GM21447 (cell line): ENCODE measurements around the gene SLC35G3.
"Not testable (repeated sequence)": the region's sequence is repeated elsewhere in the genome, so short reads cannot be mapped to it uniquely, and the experiment has no call there.

Experiments
- ATAC-seq: cut with Tn5 transposase; IDR thresholded peaks from one replicate; pipeline ENCODE4 v1.9.1; 2021; ENCODE audit not compliant: unreplicated experiment

The SLC35G3 gene

GRCh38 chr17:35212668-35213067 is 18.5 kb upstream of the SLC35G3 start:
- ATAC-seq, result no peak

- ATAC-seq, result no peak
These were observed 16.5 kb upstream of the SLC35G3 start for GRCh38 chr17:35210741-35211140.

GRCh38 chr17:35202582-35202981 is 8.4 kb upstream of the SLC35G3 start:
- not testable (repeated sequence) for ATAC-seq

- ATAC-seq, result not testable (repeated sequence)
These were observed 869 bp upstream of the SLC35G3 start for GRCh38 chr17:35195062-35195461.

GRCh38 chr17:35192708-35193107 is 1.5 kb downstream of the SLC35G3 start:
- no peak for ATAC-seq

GRCh38 chr17:35191001-35191695 is 3.0 kb downstream of the SLC35G3 start:
- no peak for ATAC-seq

- ATAC-seq, result no peak
These were observed 4.9 kb downstream of the SLC35G3 start for GRCh38 chr17:35189291-35189690.

- ATAC-seq, result no peak
These were observed 6.1 kb downstream of the SLC35G3 start for GRCh38 chr17:35188111-35188510.

- no peak for ATAC-seq
These were observed 6.7 kb downstream of the SLC35G3 start for GRCh38 chr17:35187481-35187880.

GRCh38 chr17:35185849-35186248 is 8.3 kb downstream of the SLC35G3 start:
- ATAC-seq, result no peak

GRCh38 chr17:35184274-35184673 is 9.9 kb downstream of the SLC35G3 start:
- no peak for ATAC-seq

- ATAC-seq, result no peak
These were observed 10.9 kb downstream of the SLC35G3 start for GRCh38 chr17:35183332-35183731.

- ATAC-seq, result not testable (repeated sequence)
These were observed 14.8 kb downstream of the SLC35G3 start for GRCh38 chr17:35179379-35179778.

GRCh38 chr17:35176897-35177296 is 17.3 kb downstream of the SLC35G3 start:
- ATAC-seq, result no peak

GRCh38 chr17:35175638-35176415 is 18.4 kb downstream of the SLC35G3 start:
- no peak for ATAC-seq

GRCh38 chr17:35174835-35175334 is 19.3 kb downstream of the SLC35G3 start:
- ATAC-seq, result no peak

- ATAC-seq, result not testable (repeated sequence)
These were observed 21.9 kb downstream of the SLC35G3 start for GRCh38 chr17:35172321-35172720.

- ATAC-seq, result no peak
These were observed 22.4 kb downstream of the SLC35G3 start for GRCh38 chr17:35171834-35172233.

GRCh38 chr17:35170968-35171771 is 23.0 kb downstream of the SLC35G3 start:
- no peak for ATAC-seq

- no peak for ATAC-seq
These were observed 24.3 kb downstream of the SLC35G3 start for GRCh38 chr17:35169835-35170363.

GRCh38 chr17:35167666-35168065 is 26.5 kb downstream of the SLC35G3 start:
- no peak for ATAC-seq
